Activated CD8-positive, alpha-beta memory T cell treated with anti-CD3 and anti-CD28 coated beads for 4 hours (primary cell): ENCODE results near the gene ARHGEF10L.

Experiments
- DNase-seq, 2 donors: peaks; one replicate each; pipeline ENCODE4 v3.0.0-alpha.2; 2020; ENCODE audit warnings: low read depth in 2 of 2

The ARHGEF10L gene

GRCh38 chr1:17676387-17677060 is 137.0 kb downstream of the ARHGEF10L start:
- DNase-seq = no peak

DNA sequence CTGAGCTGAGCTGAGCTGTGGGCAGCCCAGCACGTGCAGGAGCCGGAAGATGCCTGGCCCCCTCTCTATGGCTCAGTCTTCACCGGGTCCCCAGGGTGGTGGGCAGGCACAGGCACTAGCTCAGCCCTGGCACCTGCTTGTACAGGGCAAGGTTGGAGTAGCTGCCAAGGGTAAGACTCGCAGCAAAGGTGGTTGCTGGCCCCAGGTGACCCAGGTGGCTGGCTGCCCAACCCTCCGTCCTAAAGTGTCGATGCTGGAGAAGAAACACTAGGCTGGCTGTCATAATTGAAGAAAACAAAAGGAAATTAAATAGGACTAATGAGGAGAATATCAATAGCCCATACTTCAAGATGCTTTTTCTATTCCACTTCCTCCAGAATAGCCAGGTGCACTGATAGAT is 138.5 kb downstream of the ARHGEF10L start:
- no peak for DNase-seq

GRCh38 chr1:17679856-17680255 is 140.4 kb downstream of the ARHGEF10L start:
- no peak for DNase-seq

DNA sequence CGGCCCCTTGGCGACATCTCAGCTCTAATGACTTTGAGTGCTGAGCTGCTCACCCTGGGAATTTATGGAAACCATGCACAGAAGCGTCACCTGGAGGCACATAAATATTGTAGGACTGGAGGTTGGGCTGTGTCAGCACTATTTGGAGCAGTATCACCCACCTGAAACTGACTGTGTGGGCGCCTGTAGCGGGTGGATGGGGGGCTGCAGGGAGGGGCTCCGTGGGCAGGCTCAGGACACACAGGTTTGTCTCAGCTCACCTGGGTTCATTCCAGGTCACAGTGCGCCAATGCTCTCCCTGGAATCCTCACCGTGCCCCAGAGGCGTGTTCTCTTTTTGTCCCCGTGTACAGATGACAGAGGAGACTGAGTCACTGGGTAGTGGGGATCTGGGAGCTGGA is 140.8 kb downstream of the ARHGEF10L start:
- DNase-seq = no peak

GRCh38 chr1:17682400-17682799 is 142.9 kb downstream of the ARHGEF10L start:
- DNase-seq = no peak

DNA sequence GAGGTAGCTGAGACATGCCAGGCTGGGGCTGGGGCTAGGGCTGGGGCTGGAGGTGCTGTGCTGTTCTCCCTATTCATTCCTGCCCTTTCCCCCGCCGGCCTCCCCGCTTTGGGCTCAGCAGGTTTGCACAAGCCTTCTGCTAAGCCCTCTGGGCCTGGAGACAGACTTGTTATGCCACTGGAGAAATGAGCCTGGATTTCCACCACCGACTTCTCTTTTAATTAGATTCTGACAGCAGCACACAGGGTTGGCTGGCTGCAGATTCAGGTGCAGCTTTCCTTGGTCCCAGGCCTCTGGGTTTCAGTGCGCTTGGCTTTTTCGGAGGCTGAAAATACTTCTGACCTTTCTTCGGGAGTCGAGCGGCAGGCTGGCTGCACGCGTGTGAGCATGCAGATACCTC is 144.1 kb downstream of the ARHGEF10L start:
- DNase-seq = no peak

DNA sequence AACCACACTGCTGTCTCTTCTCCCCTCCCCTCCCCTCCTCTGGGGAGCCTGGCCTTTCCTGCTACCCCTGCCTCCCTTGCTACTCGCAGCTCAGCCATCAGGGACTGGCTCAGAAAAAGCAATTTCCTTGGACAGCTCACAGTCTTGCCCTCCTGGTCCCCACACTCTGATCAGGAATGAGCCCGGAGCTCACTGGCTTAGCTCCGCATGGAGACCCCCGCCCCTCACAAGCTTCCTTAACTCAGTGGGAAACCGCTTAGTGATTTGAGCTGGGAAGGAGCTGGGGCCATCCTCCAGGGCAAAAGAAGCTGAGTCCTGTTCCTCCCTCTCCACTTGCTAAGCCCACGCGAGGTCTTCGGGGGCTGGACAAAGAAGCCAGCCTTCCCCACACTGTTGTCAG is 145.3 kb downstream of the ARHGEF10L start:
- DNase-seq = no peak

GRCh38 chr1:17686258-17686657 is 146.8 kb downstream of the ARHGEF10L start:
- DNase-seq = no peak

- DNase-seq = no peak
Measured at GRCh38 chr1:17687145-17687544, 147.6 kb downstream of the ARHGEF10L start.

DNA sequence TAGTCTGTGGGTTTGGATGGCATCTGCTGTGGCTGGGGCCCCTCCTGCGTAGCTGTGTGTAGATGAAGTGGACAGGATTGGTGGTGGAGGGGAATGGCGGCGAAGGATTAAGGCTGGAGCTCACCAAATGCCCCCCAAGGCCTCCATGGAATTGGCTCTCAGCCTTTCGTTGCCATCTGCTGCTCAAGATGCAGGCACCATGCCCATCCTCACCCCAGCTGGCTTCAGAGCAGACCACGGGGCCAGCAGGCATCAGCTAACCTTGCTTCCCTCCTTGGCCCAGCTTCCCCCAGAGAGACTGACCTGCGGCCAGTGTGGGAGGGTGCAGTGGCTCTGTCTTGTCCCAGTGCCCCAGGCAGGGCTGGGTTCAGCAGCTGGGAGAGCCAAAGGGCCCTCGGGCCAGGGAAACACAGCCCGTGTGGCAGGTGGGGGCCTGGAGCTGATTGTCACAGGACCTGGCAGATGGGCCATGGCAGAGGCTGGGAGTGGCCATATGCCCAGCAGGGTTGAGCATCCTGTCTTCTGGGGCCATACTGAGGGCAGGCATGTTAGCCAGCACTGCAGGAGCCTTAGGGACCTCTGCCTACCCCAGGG is 148.8 kb downstream of the ARHGEF10L start:
- DNase-seq = no peak

GRCh38 chr1:17689011-17689410 is 149.5 kb downstream of the ARHGEF10L start:
- DNase-seq = no peak

DNA sequence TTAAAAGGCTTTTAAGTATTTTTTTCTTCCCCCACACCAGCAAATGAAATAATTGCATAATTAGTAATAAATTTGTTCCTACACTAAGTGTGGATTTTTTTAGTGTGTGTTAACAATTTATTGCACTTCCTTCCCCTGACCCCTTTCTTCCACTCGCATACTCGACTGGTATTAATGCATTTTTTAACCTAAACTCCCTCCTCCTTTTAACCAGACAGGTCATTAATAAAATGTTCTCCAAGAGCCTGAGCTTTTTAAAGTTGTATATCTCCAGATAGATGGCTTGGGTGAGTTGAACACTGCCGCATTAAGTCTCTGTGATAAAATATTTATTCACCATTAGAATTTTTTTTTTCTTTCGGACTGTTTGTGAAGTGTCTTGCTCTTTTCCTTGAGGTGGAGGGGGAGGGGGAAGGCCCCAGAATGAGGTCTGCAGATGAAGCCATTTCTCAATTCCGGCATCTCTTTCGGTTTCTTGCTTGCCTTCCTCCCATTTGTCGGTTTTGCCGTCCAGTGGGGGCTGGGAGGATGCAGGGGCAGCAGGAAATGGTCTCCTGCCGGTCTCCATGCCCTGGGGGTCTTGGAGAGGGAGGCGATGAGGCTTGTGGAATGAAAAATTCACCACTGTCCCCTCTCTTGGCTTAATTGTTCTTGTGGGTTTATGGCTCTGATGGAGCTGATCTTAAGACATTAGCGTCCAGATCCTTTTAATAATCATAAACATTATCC is 151.6 kb downstream of the ARHGEF10L start:
- no peak for DNase-seq

DNA sequence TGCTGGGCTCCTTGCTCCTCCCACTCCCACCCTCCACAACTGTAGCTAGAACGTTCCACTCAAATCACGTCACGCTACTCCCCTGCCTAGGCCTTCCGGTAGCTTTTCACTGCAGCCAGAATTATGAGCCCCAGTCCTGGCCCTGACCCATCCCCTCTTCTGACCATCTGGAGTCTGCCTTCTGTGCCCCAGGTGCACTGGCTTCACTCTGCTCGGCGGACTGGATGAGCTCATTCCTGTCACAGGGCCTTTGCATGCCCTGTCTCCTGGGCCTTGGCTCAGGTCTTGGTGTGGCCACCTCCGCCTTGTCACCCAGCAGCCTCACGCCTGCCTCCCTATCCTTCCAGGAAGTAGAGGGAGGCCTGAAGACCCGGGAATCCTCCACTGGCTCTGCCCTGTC is 153.1 kb downstream of the ARHGEF10L start:
- no peak for DNase-seq

DNA sequence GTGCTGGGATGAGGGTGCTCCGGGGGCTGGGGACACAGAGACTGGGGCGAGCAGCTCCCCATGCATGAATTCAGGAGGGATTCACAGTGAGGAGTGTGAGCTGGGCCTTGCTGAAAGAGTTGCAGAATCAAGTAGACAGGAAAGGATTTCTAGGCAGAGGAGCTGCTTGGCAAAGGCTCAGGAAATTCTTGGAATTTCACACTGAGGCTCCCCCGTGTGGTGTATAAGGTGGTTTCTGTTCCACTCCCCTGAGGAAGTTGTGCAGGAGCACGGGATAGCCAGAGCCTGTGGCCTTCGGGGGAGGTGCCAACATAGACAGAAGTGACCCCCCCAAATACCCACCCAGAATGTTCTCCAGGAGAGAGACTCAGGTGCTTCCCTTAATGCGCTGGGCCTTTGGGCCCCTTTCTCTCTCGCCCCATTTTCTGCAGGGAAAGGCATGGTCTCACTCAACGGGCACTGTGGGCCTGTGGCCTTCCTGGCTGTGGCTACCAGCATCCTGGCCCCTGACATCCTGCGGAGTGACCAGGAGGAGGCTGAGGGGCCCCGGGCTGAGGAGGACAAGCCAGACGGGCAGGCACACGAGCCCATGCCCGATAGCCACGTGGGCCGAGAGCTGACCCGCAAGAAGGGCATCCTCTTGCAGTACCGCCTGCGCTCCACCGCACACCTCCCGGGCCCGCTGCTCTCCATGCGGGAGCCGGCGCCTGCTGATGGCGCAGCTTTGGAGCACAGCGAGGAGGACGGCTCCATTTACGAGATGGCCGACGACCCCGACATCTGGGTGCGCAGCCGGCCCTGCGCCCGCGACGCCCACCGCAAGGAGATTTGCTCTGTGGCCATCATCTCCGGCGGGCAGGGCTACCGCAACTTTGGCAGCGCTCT is 157.2 kb downstream of the ARHGEF10L start:
- no peak for DNase-seq

DNA sequence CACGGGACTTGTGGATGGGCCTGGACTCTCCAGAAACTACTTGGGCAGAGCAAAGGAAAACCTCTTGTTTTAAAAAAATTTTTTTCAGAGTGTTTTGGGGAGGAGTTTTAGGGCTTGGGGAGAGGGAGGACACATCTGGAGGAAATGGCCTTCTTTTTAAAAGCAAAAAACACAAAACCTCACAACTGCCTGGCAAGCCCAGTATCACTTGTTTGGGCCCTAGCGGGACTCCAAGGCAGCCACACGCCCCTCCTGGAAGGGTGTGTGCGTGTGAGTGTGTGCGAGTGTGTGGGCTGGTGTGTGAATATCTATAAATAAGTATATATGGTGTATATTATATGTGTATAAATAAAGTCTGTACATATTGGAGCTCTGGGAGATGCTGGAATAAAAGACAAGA is 158.0 kb downstream of the ARHGEF10L start:
- DNase-seq = no peak

- no peak for DNase-seq
Measured at GRCh38 chr1:17699581-17699980, 160.1 kb downstream of the ARHGEF10L start.

DNA sequence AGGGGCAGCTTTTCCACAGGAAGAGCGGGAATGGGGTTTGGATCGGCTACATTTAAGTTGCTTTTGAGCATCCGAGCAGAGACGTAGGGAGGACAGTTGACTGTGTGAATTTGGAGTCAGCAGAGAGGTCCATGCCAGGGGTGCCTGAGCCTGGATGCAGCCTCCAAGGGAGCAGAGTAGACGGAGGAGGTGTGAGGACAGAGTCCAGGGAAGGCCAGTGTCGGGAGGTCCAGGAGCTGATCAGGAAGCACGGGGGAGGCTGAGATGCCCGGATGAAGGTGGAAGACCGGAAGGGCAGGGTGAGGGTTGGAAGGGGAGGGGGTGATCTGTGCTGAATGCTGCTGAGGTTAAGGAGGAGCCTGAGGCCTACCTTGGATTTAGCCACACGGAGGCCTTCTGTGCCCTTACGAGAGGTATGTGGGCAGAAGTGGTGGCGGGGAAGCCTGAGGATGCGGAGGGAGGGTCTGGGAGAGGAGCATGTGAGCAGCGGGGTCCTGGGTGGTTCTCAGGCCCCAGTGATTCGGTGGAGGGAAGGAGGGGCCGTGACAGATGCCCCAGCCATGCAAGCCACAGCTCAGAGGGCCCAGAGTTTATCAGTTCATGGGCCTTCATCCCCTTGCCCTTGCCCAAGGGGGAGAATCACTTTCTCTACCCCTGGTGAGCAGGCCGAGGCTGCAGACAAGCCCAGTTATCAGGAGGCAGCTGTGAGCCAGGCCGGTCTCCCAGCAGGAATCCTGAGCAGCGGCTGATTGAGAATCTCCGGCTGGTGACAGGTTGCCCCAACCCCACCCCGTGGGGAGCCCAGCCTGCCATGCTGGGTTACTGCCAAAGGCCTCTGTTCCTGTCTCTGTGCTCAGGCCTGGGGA is 161.7 kb downstream of the ARHGEF10L start:
- DNase-seq = no peak

- DNase-seq = no peak
Measured at GRCh38 chr1:17704176-17704575, 164.7 kb downstream of the ARHGEF10L start.

GRCh38 chr1:17706445-17706844 is 166.9 kb downstream of the ARHGEF10L start:
- DNase-seq = no peak

- DNase-seq = no peak
Measured at GRCh38 chr1:17709981-17710380, 170.5 kb downstream of the ARHGEF10L start.

- no peak for DNase-seq
Measured at GRCh38 chr1:17710889-17711576, 171.5 kb downstream of the ARHGEF10L start.
